T follicular helper cell (primary cell): ENCODE data around the gene CFAP53.

Source experiments
- DNase-seq: peaks from one replicate; pipeline ENCODE4 v3.0.0-alpha.2; 2020; ENCODE audit warnings: low read depth

CFAP53 gene

DNA sequence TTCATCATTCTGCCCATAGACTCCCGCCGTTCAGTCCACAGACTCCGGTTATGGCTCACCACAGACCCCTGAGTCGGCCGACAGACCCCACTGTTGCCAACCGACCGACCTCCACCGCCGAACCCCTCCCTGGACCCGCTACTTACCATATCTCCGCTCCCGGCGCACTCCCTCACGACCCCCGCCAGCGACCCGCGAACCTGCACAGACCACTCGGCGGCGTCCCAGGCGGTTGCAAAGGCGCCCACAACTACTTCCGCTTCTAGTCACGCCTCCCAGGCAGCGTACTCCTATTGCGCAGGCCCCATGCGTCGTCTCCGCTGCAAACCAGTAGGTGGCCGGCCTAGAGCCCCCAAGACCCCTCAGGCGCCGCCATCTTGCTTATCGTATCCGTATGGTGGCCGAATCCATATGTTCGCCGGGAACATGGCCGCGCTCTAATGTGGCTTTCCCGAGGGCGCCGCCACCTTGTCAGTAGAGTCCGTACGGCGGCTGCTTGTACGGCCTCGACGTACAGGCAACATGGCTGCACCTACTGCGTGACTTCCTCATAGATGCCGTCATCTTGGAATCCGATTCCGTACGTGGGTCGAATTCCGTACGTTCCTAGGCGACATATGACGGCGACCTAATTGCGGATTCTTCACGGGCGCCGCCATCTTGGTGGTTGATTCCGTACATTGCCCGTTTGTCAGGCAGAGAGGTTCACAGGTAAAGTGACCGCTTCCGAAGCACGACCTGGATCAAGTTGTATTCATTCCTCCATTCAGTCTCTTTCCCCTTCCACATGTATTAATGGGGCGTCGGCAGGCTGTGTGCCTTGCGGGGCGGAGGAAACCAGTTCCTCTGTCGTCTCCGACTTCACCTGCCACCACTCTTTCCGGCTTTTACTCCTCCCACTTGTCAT lies 21.4 kb upstream of the CFAP53 start, which contains the start of gene CXXC1:
CXXC1 (minus strand) TSS at position 252 of the 907 bp plus-strand sequence; CDS start at position 149, 103 bp downstream.
- peak; percentile 97 for DNase-seq

DNA sequence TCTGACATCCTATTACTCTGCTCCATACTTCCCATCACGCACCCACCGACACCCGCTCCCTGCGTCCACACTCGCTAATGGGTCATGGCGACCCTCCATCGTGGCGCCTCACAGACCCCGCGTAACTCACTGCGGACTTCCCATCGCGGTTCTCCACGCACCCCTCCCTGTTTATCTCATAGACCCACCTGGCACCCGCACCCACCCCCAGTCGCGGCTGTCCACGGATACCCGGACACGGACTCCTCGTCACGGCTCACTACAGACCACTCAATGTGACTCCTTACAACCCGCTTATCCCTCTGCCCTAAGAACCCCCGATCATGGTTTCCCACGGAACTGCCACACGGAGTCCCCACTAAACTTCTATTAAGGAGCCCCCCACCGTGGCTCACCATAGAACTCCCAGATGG lies 20.7 kb upstream of the CFAP53 start:
- no peak for DNase-seq

DNA sequence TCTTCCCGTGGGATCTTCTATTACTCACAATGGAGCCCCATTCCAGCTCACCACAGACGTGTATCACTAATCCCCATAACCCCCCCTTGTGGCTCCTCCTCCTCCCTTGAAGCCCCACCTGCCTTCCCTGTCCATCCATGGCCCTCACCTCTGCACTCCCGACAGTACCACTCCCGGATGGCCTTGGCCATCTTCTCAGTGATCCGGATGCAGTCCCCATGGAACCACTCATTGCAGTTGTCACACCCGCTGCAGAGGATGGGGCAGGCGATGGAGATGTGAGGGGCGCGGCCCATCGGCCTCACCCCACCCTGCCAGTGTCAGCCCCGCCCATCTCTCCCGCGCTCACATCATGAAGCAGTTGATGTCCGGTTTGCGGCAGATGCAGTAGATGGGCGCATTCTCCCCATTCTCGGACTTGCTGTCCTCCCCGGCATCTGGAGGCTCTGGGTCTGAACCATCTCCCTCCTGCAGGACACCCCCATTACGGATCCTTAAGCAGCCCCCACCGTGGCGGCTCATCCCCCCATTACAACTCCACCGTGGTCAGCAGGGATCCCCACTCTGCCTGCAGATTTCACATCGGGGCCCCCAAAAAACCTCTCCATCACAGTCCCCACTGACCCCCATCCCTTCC lies 20.2 kb upstream of the CFAP53 start:
- no peak for DNase-seq

GRCh38 chr18:50285631-50286321 lies 19.5 kb upstream of the CFAP53 start:
- DNase-seq = no peak

DNA sequence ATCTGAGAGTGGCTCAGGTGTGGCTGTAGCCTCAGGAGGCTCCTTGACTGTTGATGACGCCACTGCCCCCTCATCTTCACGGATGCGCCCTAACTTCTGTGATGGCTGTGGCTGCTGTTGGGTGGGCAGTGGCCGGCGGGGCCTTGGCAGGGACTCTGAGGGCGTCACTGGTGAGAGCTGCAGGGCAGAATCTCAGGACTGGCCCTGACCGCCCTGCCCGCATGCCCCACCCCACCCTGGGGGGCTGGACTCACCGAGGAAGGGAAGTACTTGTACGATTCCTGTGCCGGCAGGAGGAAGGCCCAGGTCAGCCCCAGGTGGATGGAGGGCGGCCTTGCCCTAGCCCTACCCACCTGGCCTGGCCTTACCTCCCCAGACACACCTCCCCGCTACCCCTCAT lies 18.8 kb upstream of the CFAP53 start:
- no peak for DNase-seq

GRCh38 chr18:50284255-50284885 lies 18.1 kb upstream of the CFAP53 start:
- DNase-seq = no peak

- no peak for DNase-seq
Measured at GRCh38 chr18:50283469-50284209, 17.3 kb upstream of the CFAP53 start.

- no peak for DNase-seq
Measured at GRCh38 chr18:50282521-50283335, 16.4 kb upstream of the CFAP53 start.

DNA sequence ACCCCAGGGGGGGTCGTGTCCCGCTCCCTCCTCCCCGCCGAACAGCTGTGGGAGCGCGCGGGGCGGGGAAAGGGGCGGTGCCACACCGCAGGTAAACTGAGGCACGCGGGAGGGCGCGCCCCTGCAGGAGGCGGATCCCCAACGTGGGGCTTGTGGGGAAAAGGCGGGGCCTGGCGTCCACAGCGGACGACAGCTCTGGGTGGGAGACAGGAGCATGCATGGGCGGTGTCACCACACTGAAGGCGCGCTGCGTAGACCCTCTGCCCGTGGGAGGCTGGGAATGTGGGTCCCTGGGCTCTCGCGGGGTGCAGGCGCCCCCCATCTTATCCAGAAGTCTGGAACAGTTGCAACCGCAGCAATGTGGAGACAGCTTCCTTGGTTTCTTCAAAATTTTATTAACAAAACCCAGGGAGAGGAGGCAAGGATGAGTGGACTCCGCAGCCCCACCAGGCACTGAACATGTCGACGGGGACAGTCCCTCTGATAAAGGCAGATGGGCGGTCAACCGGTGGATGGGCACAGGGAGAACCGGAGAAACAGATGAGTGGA lies 15.8 kb upstream of the CFAP53 start:
- no peak for DNase-seq

GRCh38 chr18:50281295-50281971 lies 15.1 kb upstream of the CFAP53 start, which contains the start of gene MBD1:
MBD1 (minus strand) TSS chr18:50281523; CDS start chr18:50279992, 1,531 bp downstream.
- peak; percentile 96 for DNase-seq

DNA sequence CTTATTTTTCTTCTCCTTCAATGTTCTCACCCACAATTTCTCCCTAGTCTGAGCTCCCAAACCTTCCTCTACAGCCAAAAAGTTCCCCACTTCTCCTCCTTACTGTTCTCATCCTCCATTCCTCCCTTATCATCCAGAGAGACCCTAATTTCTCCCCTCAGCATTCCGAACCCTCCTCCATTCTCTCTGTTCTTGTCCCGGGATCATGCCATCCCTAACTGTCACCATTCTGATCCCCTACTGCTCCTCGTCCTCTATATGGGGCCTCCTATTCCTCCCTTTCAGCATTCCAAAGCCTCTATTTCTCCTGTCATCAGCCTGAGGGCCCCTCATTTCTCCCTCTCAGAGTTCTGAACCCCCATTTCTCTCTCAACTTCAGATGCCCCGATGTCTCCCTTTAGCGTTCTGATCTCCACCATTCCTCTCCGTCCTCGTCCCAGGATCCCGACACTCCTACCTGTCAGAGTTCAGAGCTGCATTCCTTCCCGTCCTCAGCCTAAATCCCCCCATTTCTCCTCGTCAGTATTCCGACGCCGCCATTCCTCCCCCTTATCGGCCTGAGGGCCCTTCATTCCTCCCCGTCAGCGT lies 14.5 kb upstream of the CFAP53 start:
- DNase-seq = no peak

DNA sequence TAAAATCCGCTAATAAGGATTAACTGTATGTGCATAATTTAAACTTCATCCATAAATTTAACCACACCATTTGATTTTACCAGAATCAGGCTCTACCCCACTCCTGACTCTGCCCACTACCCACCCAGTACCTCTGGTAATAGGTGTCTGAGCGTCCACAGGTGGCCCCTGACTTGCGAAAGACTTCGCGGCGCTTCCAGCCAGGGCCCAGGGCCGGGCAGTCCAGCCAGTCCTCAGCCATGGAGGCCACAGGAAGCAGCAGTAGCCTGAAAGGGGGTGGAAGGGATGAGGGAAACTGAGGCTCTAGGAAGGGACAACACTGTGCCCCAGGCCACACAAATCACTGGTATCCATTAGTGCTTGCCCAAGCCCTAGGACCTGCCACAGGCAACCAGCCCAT lies 13.5 kb upstream of the CFAP53 start:
- no peak for DNase-seq

- DNase-seq = no peak
Measured at GRCh38 chr18:50277942-50278341, 11.6 kb upstream of the CFAP53 start.

GRCh38 chr18:50276452-50276851 lies 10.2 kb upstream of the CFAP53 start:
- DNase-seq = no peak

GRCh38 chr18:50275503-50276036 lies 9.3 kb upstream of the CFAP53 start:
- no peak for DNase-seq

DNA sequence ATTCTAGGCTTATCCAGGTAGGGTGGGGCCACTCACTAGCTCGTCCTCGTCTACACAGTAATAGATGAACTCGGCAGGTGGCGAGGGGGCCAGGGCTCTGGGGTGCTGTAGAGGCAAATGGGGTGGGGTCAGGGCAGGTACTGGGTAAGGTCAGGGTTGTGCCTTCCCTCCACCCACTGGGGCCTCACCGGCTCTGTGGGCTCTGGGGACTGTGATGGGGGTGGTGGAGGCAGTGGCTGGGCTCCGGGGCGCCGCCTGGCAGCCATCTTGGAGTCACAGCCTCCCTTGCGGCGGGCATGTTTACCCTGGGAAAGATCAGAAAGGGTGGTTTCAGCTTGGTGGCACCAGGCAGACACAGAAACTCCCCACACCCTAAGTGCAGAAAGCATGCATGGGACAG lies 8.6 kb upstream of the CFAP53 start:
- DNase-seq = no peak

DNA sequence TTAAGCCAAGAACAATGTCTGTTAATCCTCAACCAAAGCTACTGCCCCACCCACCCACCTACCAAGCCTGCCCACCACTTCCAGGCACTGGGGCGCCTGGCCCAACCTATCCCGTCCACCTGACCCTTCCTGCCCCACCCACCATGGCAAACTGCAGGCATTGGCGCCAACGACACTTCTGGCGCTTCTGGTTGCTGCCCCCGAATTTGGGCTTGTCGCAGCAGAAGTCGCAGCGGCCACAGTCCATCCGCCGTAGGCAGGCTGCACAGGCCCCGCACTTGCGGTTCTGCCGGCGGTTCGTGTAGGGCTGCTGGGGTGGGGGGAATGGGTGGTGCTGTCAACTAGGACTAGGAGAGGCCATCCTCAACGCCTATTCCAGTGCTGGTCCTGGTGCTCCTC lies 7.7 kb upstream of the CFAP53 start:
- DNase-seq = no peak

- DNase-seq = no peak
Measured at GRCh38 chr18:50273203-50274043, 7.1 kb upstream of the CFAP53 start.
